ENCODE data around the gene SSPN. TPM values are rescaled to one million over a fixed set of nuclear protein-coding genes. Genes with fewer than 3 reads are reported as not detected.

The SSPN gene
- total and polyA plus RNA-seq, 2 experiments from 2014 or later, result 1.1 to 2.3 TPM

GRCh38 chr12:26268841-26269561, 73.6 kb downstream of the SSPN start:
- no peak overlapping the region for H3K4me2 ChIP-seq
- H3K27me3 ChIP-seq (ENCODE audit: insufficient read depth), result no peaks in the 10 kb centered on the region
- no peak for ATAC-seq
- H3K4me3 Mint-ChIP-seq, result no peak overlapping the region
- no peaks in the 10 kb centered on the region for H3K79me2 ChIP-seq (replicated peaks; ENCODE audit: insufficient read depth)
- DNase-seq (ENCODE audit: low spot score), result no peak
- no peaks in the 10 kb centered on the region for H3K27me3 Mint-ChIP-seq (ENCODE audit: insufficient read depth, low read depth, poor library complexity)
- no peaks in the 10 kb centered on the region for H3K36me3 ChIP-seq (ENCODE audit: insufficient read depth)
- H3K36me3 Mint-ChIP-seq (ENCODE audit: low read depth), result no peaks in the 10 kb centered on the region
- no peaks in the 10 kb centered on the region for H3K4me1 ChIP-seq (ENCODE audit: insufficient read depth)
- no peak overlapping the region for H3K4me3 ChIP-seq
- H4K20me1 ChIP-seq (replicated peaks; ENCODE audit: insufficient read depth), result no peaks in the 10 kb centered on the region
- peaks cover 16% of the 10 kb centered on the region; the same call in 1 of the 2 replicates for H3K9me2 ChIP-seq (ENCODE audit: insufficient read depth)
- H3F3A ChIP-seq (replicated peaks; ENCODE audit: low read depth), result no peaks in the 10 kb centered on the region
- no peaks in the 10 kb centered on the region; the same call in 2 of the 3 replicates for H3K9me3 Mint-ChIP-seq
- TF ChIP-seq POLR2AphosphoS5 (IDR thresholded peaks at IDR 0.05; ENCODE audit: low read depth) (no peak), ETS1 (IDR thresholded peaks at IDR 0.05) (no peak), ZNF114 (CRISPR knock-in tag; IDR thresholded peaks at IDR 0.05) (no peak), JUNB (IDR thresholded peaks at IDR 0.05; ENCODE audit: unreplicated experiment) (no peak), REST (IDR thresholded peaks at IDR 0.05; ENCODE audit: unreplicated experiment) (no peak), ZNF462 (CRISPR knock-in tag; IDR thresholded peaks at IDR 0.05) (no peak), ZNF331 (CRISPR knock-in tag; IDR thresholded peaks at IDR 0.05; ENCODE audit: low read depth) (no peak), EZH2phosphoT487 (IDR thresholded peaks at IDR 0.05; ENCODE audit: unreplicated experiment) (no peak), EZH2 (IDR thresholded peaks at IDR 0.05; ENCODE audit: low read depth, unreplicated experiment) (no peak), STAT1 (IDR thresholded peaks at IDR 0.05; ENCODE audit: unreplicated experiment) (no peak), NANOG (IDR thresholded peaks at IDR 0.05; ENCODE audit: borderline replicate concordance) (no peak), CTCF (conservative IDR thresholded peaks at IDR 0.05; ENCODE audit: low read depth in 2 of 2) (no peak), CREB1 (CRISPR knock-in tag; IDR thresholded peaks at IDR 0.05; ENCODE audit: low read depth) (no peak)
- no peak overlapping the region for H2AFZ ChIP-seq
- no peak overlapping the region for H3K27ac Mint-ChIP-seq
- no peak overlapping the region for H3K27ac ChIP-seq (ENCODE audit: low read depth)
- peaks cover 6% of the 10 kb centered on the region; the same call in 2 of the 3 replicates for H3K4me1 Mint-ChIP-seq
